CD1c-positive myeloid dendritic cell (primary cell): Measurements from ENCODE around the gene CTNNA1.

Experiments
- DNase-seq: peaks from one replicate; pipeline ENCODE4 v3.0.0-alpha.2; 2016; ENCODE audit errors: extremely low spot score

CTNNA1 gene

GRCh38 chr5:138932171-138932810 lies 179.1 kb downstream of the CTNNA1 start:
- no peak for DNase-seq

GRCh38 chr5:138933522-138934290 lies 180.5 kb downstream of the CTNNA1 start:
- no peak for DNase-seq

- no peak for DNase-seq
These were observed 181.7 kb downstream of the CTNNA1 start for GRCh38 chr5:138934971-138935370.

- DNase-seq: no peak
These were observed 182.2 kb downstream of the CTNNA1 start for GRCh38 chr5:138935466-138935865.

GRCh38 chr5:138936225-138936967 lies 183.2 kb downstream of the CTNNA1 start:
- DNase-seq: no peak

- DNase-seq: no peak
These were observed 183.7 kb downstream of the CTNNA1 start for GRCh38 chr5:138936968-138937345.

- DNase-seq: no peak
These were observed 184.5 kb downstream of the CTNNA1 start for GRCh38 chr5:138937392-138938387.

GRCh38 chr5:138938526-138938925 lies 185.3 kb downstream of the CTNNA1 start:
- no peak for DNase-seq

GRCh38 chr5:138942066-138942465 lies 188.8 kb downstream of the CTNNA1 start:
- no peak for DNase-seq

- no peak for DNase-seq
These were observed 189.6 kb downstream of the CTNNA1 start for GRCh38 chr5:138942861-138943260.

- no peak for DNase-seq
These were observed 190.5 kb downstream of the CTNNA1 start for GRCh38 chr5:138943599-138944173.

- DNase-seq: no peak
These were observed 191.5 kb downstream of the CTNNA1 start for GRCh38 chr5:138944527-138945322.

GRCh38 chr5:138945421-138946240 lies 192.4 kb downstream of the CTNNA1 start:
- DNase-seq: no peak

- no peak for DNase-seq
These were observed 193.0 kb downstream of the CTNNA1 start for GRCh38 chr5:138946241-138946623.

- DNase-seq: no peak
These were observed 193.8 kb downstream of the CTNNA1 start for GRCh38 chr5:138946831-138947560.

GRCh38 chr5:138947780-138948179 lies 194.6 kb downstream of the CTNNA1 start:
- no peak for DNase-seq

GRCh38 chr5:138948471-138949222 lies 195.4 kb downstream of the CTNNA1 start:
- no peak for DNase-seq

GRCh38 chr5:138949223-138949574 lies 196.0 kb downstream of the CTNNA1 start:
- DNase-seq: no peak
